NCI-H187 (cell line): ENCODE measurements around the gene CEBPZOS.
A peak's percentile ranks its signal among the peaks of the same experiment; 100 is the strongest.
"Not testable (repeated sequence)": the region's sequence is repeated elsewhere in the genome, so short reads cannot be mapped to it uniquely, and the experiment has no call there.

Source experiments
- DNase-seq, 2 experiments: peaks; one replicate each; lab custom pipeline; 2025; lab: John Stamatoyannopoulos, UW

The CEBPZOS gene

DNA sequence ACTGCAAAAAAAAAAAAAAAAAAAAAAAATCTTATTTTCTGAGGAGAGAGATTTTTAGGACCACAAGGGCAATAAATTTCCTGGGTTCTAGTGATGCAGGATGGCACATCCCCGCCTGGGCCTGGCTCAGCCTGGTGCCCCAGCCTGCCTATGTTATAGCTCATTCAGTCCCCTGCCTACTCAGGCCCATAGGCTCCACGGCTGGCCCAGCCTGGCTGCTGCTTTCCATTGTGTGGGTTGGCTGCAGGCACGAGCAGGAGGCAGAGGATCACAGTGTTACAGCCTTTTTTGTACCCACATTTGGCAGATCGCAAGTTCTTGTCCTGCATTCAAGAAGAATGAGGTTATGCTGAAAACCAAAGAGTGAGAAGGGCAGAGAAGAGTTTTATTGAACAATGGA is 5.0 kb upstream of the CEBPZOS start:
- no peak for DNase-seq

DNA sequence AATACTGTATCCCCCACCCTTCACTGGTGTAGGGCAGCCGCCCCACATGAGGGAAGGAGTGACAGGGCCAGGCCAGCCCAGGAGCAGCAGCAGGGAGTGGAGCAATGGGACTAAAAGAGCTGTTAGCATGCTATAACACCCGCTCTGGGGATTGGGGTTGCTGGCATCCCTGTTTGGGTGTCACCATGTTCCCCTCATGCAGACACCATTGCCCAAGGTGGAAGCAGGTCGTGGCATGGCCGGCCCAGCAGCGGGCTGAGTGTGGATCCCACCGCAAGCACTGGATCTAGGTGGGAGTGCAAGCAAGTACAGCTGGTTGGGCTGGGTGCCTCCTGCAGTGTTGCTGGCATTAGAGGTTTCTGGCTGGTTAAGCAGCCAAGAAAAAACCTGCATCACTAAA is 4.5 kb upstream of the CEBPZOS start:
- DNase-seq, result no peak

DNA sequence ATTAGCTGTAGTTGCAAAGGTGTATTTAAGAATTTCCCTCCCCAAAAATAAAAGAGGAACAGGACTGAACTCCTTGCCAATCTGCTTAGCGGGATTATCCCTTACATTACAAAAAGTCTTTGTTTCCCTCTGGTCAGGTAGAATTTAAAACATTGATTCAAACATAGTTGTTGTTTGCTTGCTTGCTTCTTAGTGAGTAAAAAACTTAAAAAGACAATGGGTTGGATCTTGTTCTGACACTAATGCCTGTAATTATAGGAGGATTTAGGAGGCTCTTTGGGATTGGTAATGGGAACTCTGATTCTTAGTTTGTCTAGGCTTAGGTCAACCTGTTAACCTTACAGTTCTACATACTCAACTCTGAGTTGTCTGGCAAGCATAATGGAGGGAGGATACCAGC is 3.7 kb upstream of the CEBPZOS start:
- DNase-seq, result no peak

- not testable (repeated sequence) for DNase-seq
Observed at GRCh38 chr2:37195862-37196319, 405 bp upstream of the CEBPZOS start.

DNA sequence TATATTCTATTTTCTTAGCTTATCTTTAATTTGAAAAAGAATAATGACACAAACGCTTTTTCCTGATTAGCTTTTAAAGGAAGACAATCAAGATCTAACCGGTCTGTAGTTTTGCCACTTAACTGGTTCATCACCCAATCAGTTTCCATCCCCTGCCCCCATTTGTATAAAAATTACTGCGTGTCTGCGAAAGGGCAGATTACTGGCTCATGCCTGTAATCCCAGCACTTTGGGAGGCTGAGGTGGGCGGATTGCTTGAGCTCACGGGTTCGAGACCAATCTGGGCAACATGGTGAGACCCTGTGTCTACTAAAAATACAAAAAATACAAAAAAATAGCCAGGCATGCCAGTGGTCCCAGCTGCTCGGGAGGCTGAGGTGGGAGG is 2.4 kb downstream of the CEBPZOS start:
- DNase-seq, result no peak

GRCh38 chr2:37201208-37201607 is 4.9 kb downstream of the CEBPZOS start:
- DNase-seq, result no peak

DNA sequence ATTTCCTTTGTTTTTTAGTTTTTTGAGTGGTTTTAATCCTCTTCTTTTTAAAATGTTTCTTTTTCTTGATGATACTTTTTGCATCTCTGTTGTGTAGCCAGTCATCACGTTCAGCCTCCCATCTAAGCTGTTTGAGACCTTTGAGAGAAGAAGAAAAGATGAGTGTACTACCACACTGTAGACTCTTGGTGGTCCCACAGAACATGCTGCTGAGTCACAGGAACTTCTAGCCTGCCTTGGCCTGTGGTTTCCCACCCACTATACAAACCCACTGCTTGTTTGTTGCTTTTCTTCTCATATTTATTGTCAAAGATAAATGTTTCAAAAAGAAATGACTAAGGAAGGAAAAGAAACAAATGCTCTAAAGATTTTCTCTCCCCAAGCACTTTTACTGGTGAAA is 5.5 kb downstream of the CEBPZOS start:
- no peak for DNase-seq

DNA sequence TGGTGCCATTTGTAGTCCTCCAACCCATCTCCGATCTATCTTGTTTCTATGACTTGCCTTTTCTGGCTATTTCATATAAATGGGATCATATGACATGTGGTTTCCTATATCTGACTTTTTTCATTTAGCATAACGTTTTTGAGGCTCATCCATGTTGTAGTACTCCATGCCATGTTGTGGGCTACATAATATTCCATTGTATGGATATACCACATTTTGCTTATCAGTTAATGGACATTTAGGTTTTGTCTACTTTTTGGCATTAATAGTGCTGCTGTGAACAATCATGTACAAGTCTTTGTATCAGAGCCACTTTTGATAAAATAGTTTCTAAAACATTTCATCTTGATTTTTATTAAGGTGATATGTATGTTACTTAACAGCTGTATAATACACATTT is 7.4 kb downstream of the CEBPZOS start:
- DNase-seq, result no peak

DNA sequence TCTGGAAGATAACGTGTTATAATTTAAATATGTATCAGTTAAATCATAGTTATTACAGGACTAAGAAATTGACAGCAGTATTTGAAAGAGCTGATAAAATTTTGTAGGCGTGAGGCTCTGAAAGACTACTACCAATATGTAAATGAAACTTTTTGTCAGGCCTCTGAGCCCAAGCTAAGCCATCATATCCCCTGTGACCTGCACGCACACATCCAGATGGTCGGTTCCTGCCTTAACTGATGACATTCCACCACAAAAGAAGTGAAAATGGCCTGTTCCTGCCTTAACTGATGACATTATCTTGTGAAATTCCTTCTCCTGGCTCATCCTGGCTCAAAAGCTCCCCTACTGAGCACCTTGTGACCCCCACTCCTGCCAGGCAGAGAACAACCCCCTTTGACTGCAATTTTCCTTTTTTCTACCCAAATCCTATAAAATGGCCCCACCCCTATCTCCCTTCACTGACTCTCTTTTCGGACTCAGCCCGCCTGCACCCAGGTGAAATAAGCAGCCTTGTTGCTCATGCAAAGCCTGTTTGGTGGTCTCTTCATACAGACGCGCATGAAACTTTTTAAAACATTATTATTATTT is 8.9 kb downstream of the CEBPZOS start:
- not testable (repeated sequence) for DNase-seq

GRCh38 chr2:37205689-37206341 is 9.5 kb downstream of the CEBPZOS start:
- DNase-seq, result no peak

DNA sequence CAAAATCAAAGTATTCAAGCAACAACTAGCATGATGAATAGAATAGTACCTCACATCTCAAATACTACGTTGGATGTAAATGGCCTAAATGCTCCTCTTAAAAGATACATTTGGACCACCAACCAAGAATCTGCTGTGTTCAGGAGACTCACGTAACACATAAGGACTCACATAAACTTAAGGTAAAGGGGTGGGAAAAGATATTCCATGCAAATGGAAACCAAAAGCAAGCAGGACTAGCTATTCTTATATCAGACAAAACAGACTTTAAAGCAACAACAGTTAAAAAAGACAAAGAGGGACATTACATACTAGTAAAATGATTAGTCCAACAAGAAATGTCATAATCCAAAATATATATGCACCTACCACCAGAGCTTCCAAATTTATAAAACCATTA is 10.5 kb downstream of the CEBPZOS start:
- DNase-seq, result not testable (repeated sequence)

DNA sequence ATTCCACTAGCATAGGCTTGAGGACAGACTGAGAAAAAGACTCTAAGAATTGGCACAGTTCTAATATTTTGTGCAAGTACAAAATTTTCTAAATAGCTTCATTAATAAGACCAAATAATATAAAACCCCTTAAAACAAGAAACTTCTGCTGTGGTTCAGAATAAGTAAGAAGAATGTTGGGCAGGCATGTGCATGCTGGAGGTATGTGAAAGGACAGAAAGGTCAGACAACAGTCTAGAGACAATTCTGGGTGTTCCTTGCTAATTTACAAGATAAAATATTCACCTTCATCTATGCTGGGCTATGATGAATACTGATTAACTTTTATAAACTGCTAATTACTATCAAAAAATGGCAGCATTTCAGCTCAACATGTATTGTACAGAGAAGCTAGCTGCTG is 14.9 kb downstream of the CEBPZOS start:
- no peak for DNase-seq

- DNase-seq, result no peak
Observed at GRCh38 chr2:37211939-37212338, 15.6 kb downstream of the CEBPZOS start.

- DNase-seq, result no peak
Observed at GRCh38 chr2:37215250-37215649, 19.0 kb downstream of the CEBPZOS start.

GRCh38 chr2:37219046-37219445 is 22.8 kb downstream of the CEBPZOS start:
- DNase-seq, result no peak

- DNase-seq, result no peak
Observed at GRCh38 chr2:37223131-37223530, 26.8 kb downstream of the CEBPZOS start.

GRCh38 chr2:37224063-37224462 is 27.8 kb downstream of the CEBPZOS start:
- DNase-seq, result no peak

- DNase-seq, result not testable (repeated sequence)
Observed at GRCh38 chr2:37225129-37225528, 28.8 kb downstream of the CEBPZOS start.

- DNase-seq, result no peak
Observed at GRCh38 chr2:37226863-37227262, 30.6 kb downstream of the CEBPZOS start.

DNA sequence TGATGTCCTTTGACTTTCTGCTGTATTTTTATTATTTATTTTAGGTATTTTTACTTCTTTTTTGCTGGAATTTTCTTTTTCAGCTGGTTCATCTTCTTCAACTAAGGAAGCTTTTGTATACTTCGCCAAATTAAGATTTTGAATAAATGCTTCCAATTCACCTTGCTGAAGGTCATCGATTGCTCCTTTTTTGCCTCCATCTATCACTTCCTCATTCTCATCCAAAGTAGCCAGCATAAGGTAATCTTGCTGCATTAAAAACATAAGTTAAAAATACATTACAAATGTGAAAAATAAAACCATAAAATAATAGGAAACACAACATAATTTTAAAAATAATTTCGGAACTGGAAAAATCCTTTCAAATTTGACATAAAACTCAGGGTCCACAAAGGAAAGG is 32.5 kb downstream of the CEBPZOS start:
- DNase-seq, result no peak

GRCh38 chr2:37230581-37230980 is 34.3 kb downstream of the CEBPZOS start:
- no peak for DNase-seq

DNA sequence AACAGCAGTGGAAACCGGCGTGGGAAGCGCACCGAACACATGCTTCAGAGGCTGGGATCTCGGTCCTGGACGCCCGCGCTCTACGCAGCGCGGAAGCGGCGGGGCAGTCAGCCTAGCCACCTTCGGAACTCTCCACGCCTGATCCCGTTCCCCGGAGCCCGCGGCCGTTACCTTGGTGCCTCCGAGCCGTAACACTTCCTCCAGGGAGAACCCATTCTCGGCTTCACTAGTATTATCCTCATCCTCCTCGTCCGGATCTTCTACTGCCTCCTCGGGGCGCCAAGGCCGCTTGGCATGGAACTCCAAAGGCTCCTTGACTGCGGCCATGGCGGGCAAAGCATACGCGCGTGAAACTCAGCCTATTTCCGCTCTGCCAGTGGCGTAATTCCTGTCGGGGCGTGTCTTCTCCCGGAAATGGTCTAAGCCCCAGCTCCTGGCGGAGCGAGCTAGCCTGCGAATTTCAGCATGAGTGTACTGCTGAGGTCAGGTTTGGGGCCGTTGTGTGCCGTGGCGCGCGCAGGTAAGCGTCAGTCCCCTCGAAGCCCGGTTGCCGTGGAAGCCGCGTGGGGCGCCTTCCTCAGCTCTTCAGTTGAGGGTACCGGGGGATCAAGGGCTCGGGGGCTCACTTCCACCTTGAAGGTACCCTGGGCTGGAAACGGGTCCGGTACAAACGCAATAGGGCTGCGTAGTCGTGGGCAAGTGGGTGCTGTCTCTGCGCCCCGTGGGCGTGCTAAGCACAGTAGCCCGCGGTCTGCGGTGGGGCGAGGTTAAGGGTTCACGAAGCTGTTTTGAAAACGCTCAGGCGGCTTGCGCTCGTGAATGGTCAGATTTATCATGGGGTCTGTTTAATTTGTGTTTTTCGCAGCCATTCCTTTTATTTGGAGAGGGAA is 35.2 kb downstream of the CEBPZOS start, which contains the start of the genes CEBPZ and NDUFAF7:
CEBPZ (minus strand) TSS at position 356 of the 890 bp plus-strand sequence; CDS start at position 327, 29 bp downstream.
NDUFAF7 (plus strand) TSS at position 418 of the 890 bp plus-strand sequence; CDS start at position 466, 48 bp downstream.
- peak; percentile 41 to 82 for DNase-seq
